Measurements from ENCODE around the gene CMPK1. TPM values are rescaled to one million over a fixed set of nuclear protein-coding genes. Genes with fewer than 3 reads are reported as not detected.

CMPK1 gene
- total RNA-seq, 2 experiments from 2014 or later = 99.7 to 101 TPM

- intact Hi-C loops (cut with micrococcal nuclease) = no loop called here
- no peak for TF ChIP-seq CTCF (IDR thresholded peaks at IDR 0.05)
- no peak for ATAC-seq
- H3K4me3 Mint-ChIP-seq = no peak overlapping the region
- POLR2A ChIA-PET = no interaction called here
- no peaks in the 10 kb centered on the region for H3K9me3 Mint-ChIP-seq
- H3K27ac Mint-ChIP-seq = no peak overlapping the region
- peaks cover 2% of the 10 kb centered on the region for H3K27me3 Mint-ChIP-seq
- DNase-seq = no peak
- no peaks in the 10 kb centered on the region for H3K4me1 Mint-ChIP-seq (ENCODE audit: low read depth)
- CTCF ChIA-PET = interaction anchor here (0.9 to 4.4 kb wide), 14 partner anchors 9 to 338 kb away, joined by 3 to 29 read pairs (median 8); partner anchors contain the start of gene FOXD2
- H3K36me3 Mint-ChIP-seq (ENCODE audit: low read depth) = no peaks in the 10 kb centered on the region
Observed at GRCh38 chr1:47389731-47390130, 56.1 kb downstream of the CMPK1 start.

GRCh38 chr1:47390843-47391242, 57.3 kb downstream of the CMPK1 start:
- H3K36me3 Mint-ChIP-seq (ENCODE audit: low read depth) = no peaks in the 10 kb centered on the region
- intact Hi-C loops (cut with micrococcal nuclease) = no loop called here
- ATAC-seq (no peak), DNase-seq (no peak)
- ChIA-PET POLR2A (no interaction called here), CTCF (interaction anchor here (0.7 to 4.4 kb wide), 6 partner anchors 8 to 335 kb away, joined by 3 to 29 read pairs (median 9); partner anchors contain the start of gene FOXD2)
- no peaks in the 10 kb centered on the region for H3K9me3 Mint-ChIP-seq
- no peak overlapping the region for H3K27ac Mint-ChIP-seq
- no peak overlapping the region for H3K4me3 Mint-ChIP-seq
- TF ChIP-seq CTCF (IDR thresholded peaks at IDR 0.05) = no peak
- peaks cover 6% of the 10 kb centered on the region for H3K27me3 Mint-ChIP-seq
- H3K4me1 Mint-ChIP-seq (ENCODE audit: low read depth) = no peaks in the 10 kb centered on the region

- no peak for DNase-seq
- Mint-ChIP-seq H3K4me3 (no peak overlapping the region), H3K27ac (no peak overlapping the region), H3K9me3 (no peaks in the 10 kb centered on the region), H3K4me1 (ENCODE audit: low read depth) (no peaks in the 10 kb centered on the region), H3K36me3 (ENCODE audit: low read depth) (no peaks in the 10 kb centered on the region), H3K27me3 (peaks cover 11% of the 10 kb centered on the region)
- intact Hi-C loops (cut with micrococcal nuclease) = no loop called here
- CTCF ChIA-PET = no interaction called here
- no peak for TF ChIP-seq CTCF (IDR thresholded peaks at IDR 0.05)
- POLR2A ChIA-PET = interaction anchor here (1.0 kb wide), 1 partner anchor 214 kb away, joined by 3 read pairs; no protein-coding TSS in a partner anchor
- no peak for ATAC-seq
Observed at GRCh38 chr1:47393141-47393540, 59.6 kb downstream of the CMPK1 start.

GRCh38 chr1:47395433-47395832, 61.8 kb downstream of the CMPK1 start:
- CTCF ChIA-PET = interaction anchor here (1.1 kb wide), 1 partner anchor 24 kb away, joined by 3 read pairs; no protein-coding TSS in a partner anchor

More at GRCh38 chr1:47395433-47395832, 61.8 kb downstream of the CMPK1 start:
- H3K36me3 Mint-ChIP-seq (ENCODE audit: low read depth) = no peaks in the 10 kb centered on the region
- H3K27me3 Mint-ChIP-seq = peaks cover 13% of the 10 kb centered on the region
- no peaks in the 10 kb centered on the region for H3K4me1 Mint-ChIP-seq (ENCODE audit: low read depth)
- POLR2A ChIA-PET = no interaction called here
- ATAC-seq (no peak), DNase-seq (no peak)
- TF ChIP-seq CTCF (IDR thresholded peaks at IDR 0.05) = no peak
- H3K4me3 Mint-ChIP-seq = no peak overlapping the region
- no peaks in the 10 kb centered on the region for H3K9me3 Mint-ChIP-seq
- intact Hi-C loops (cut with micrococcal nuclease) = no loop called here
- H3K27ac Mint-ChIP-seq = no peak overlapping the region
